Type B pancreatic cell (in vitro differentiated cells): Measurements from ENCODE around the gene HSD11B1L. TPM values are rescaled to one million over a fixed set of nuclear protein-coding genes. Genes with fewer than 3 reads are reported as not detected.
"Not testable (repeated sequence)": the region's sequence is repeated elsewhere in the genome, so short reads cannot be mapped to it uniquely, and the experiment has no call there.

ENCODE experiments used
- DNase-seq: peaks from one replicate; pipeline ENCODE4 v3.0.0; 2021; ENCODE audit warnings: mixed read lengths; ENCODE audit not compliant: unreplicated experiment; ENCODE audit errors: extremely low spot score
- H3K27ac Mint-ChIP-seq: 2 replicates; pipeline ENCODE4 v1.8.0; 2021; ENCODE audit warnings: mild to moderate bottlenecking, mixed read lengths
- H3K27me3 Mint-ChIP-seq: 2 replicates; pipeline ENCODE4 v1.8.0; 2021; ENCODE audit warnings: mixed read lengths
- H3K36me3 Mint-ChIP-seq: 2 replicates; pipeline ENCODE4 v1.8.0; 2021; ENCODE audit warnings: mixed read lengths
- H3K4me1 Mint-ChIP-seq: one replicate; pipeline ENCODE4 v1.8.0; 2021; ENCODE audit warnings: mixed read lengths; ENCODE audit not compliant: unreplicated experiment
- H3K4me3 Mint-ChIP-seq: 2 replicates; pipeline ENCODE4 v1.8.0; 2021; ENCODE audit warnings: mild to moderate bottlenecking, mixed read lengths
- H3K9me3 Mint-ChIP-seq: 2 replicates; pipeline ENCODE4 v1.8.0; 2021; ENCODE audit warnings: mixed read lengths
- CTCF ChIP-seq: fragments of 200-600 bp; sonication (generic); conservative IDR thresholded peaks from 2 replicates; pipeline ENCODE4 v1.5.0; 2021; ENCODE audit warnings: antibody characterized with exemption, mild to moderate bottlenecking
- total RNA-seq: library from RNA; stranded (reverse); gene quantifications from 2 replicates; pipeline ENCODE4 v1.2.1, GENCODE V29; 2021; ENCODE audit warnings: low replicate concordance

Gene HSD11B1L
- total RNA-seq, 1 donor from 2014 or later: 11.0 TPM

GRCh38 chr19:5700455-5701092 lies 19.7 kb downstream of the HSD11B1L start:
- no peak overlapping the region for H3K4me3 Mint-ChIP-seq
- no peak overlapping the region for H3K27ac Mint-ChIP-seq
- H3K4me1 Mint-ChIP-seq: no peaks in the 10 kb centered on the region
- no peak for TF ChIP-seq CTCF
- no peaks in the 10 kb centered on the region for H3K9me3 Mint-ChIP-seq
- H3K36me3 Mint-ChIP-seq: peaks cover 5% of the 10 kb centered on the region
- no peak for DNase-seq
- no peaks in the 10 kb centered on the region for H3K27me3 Mint-ChIP-seq

DNA sequence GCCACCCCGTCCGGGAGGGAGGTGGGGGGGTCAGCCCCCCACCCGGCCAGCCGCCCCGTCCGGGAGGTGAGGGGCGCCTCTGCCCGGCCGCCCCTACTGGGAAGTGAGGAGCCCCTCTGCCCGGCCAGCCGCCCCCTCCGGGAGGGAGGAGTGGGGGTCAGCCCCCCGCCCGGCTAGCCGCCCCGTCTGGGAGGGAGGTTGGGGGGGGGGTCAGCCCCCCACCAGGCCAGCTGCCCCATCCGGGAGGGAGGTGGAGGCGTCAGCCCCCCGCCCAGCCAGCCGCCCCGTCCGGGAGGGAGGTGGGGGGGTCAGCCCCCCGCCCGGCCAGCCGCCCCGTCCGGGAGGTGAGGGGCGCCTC lies 21.2 kb downstream of the HSD11B1L start:
- DNase-seq, H3K4me3 Mint-ChIP-seq, H3K9me3 Mint-ChIP-seq, H3K27ac Mint-ChIP-seq, H3K27me3 Mint-ChIP-seq, H3K4me1 Mint-ChIP-seq, H3K36me3 Mint-ChIP-seq: not testable (repeated sequence)

DNA sequence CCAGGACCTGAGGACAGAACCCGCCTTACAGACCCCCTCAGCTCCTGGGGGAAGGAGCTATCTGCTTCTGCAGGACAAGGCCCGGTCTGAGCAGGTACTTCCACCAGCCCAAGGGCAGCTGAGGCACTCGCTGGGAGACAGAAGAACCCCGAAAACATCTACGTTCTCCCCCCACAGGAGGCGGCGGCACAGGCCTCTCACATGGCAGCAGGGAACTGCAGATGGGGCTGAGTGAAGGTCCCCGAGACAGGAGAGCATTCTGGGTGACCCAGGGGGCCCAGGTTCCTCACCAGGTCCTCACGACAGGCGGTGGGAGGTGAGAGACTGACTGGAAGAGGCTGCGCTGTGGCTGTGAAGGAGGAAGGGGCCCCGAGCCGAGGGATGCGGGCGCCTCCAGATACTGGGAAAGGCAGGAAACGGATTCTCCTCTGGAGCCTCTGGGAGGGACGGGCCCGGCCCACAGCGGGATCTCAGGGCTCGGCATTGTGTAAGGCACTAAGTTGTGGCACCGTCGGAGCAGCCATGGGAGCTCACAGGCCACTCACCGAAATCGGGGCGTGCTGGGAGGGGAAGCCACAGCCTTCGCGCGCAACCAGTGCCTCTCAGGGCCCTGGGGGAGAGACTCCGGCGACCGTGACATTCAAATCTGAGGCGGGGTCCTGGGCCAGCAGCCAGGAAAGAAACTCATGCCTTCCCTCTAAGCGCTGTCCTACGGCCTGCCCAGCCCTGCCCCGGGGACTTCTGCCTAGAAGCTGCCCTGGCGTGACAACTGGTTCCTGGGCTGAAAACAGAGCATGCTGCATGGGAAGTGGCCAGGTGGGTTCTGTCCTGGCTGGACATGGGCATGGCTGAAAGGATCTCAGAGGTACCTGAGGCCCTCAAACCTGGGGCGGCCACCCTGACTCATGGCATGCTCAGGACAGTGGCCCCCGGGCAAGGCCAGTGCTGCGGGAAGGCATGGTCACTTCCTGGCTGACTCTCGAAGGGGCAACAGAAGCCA lies 23.3 kb downstream of the HSD11B1L start:
- TF ChIP-seq CTCF: no peak
- H3K27ac Mint-ChIP-seq: no peak overlapping the region
- H3K27me3 Mint-ChIP-seq: no peaks in the 10 kb centered on the region
- H3K4me1 Mint-ChIP-seq: no peaks in the 10 kb centered on the region
- peaks cover 5% of the 10 kb centered on the region for H3K36me3 Mint-ChIP-seq
- no peaks in the 10 kb centered on the region for H3K9me3 Mint-ChIP-seq
- DNase-seq: no peak
- no peak overlapping the region for H3K4me3 Mint-ChIP-seq

- Mint-ChIP-seq H3K9me3 (no peaks in the 10 kb centered on the region), H3K27me3 (no peaks in the 10 kb centered on the region), H3K4me3 (no peak overlapping the region), H3K4me1 (no peaks in the 10 kb centered on the region), H3K36me3 (peaks cover 5% of the 10 kb centered on the region), H3K27ac (no peak overlapping the region)
- no peak for TF ChIP-seq CTCF
- DNase-seq: no peak
These were observed 24.7 kb downstream of the HSD11B1L start for GRCh38 chr19:5705552-5705951.

- H3K9me3 Mint-ChIP-seq: no peaks in the 10 kb centered on the region
- no peak overlapping the region for H3K4me3 Mint-ChIP-seq
- H3K27me3 Mint-ChIP-seq: no peaks in the 10 kb centered on the region
- no peak for DNase-seq
- no peak overlapping the region for H3K27ac Mint-ChIP-seq
- TF ChIP-seq CTCF: no peak
- peaks cover 5% of the 10 kb centered on the region for H3K36me3 Mint-ChIP-seq
- H3K4me1 Mint-ChIP-seq: no peaks in the 10 kb centered on the region
These were observed 26.2 kb downstream of the HSD11B1L start for GRCh38 chr19:5706876-5707573.
